Hepatocyte (in vitro differentiated cells): ENCODE measurements around the gene GNAL. TPM values are rescaled to one million over a fixed set of nuclear protein-coding genes. Genes with fewer than 3 reads are reported as not detected.
A peak's percentile ranks its signal among the peaks of the same experiment; 100 is the strongest.

Source experiments
- DNase-seq: peaks from one replicate; pipeline ENCODE4 v3.0.0-alpha.2; 2016; ENCODE audit warnings: low spot score
- H2AFZ ChIP-seq: fragments of 200-600 bp; sonication (generic); 2 replicates; pipeline ENCODE4 v1.6.0; 2016; ENCODE audit warnings: antibody characterized with exemption, mild to moderate bottlenecking
- H3K27ac ChIP-seq: fragments of 200-600 bp; sonication (generic); 2 replicates; pipeline ENCODE4 v1.5.1; 2016; ENCODE audit warnings: mild to moderate bottlenecking
- H3K27me3 ChIP-seq: fragments of 200-600 bp; sonication (generic); 2 replicates; pipeline ENCODE4 v1.6.1; 2016
- H3K36me3 ChIP-seq: fragments of 200-600 bp; sonication (generic); replicated peaks from 2 replicates; pipeline ENCODE4 v1.5.1; 2016; ENCODE audit warnings: low read depth; ENCODE audit not compliant: insufficient read depth
- H3K4me1 ChIP-seq: fragments of 200-600 bp; sonication (generic); 2 replicates; pipeline ENCODE4 v1.5.1; 2016; ENCODE audit warnings: mild to moderate bottlenecking, moderate library complexity; ENCODE audit not compliant: insufficient read depth
- H3K4me2 ChIP-seq: fragments of 200-600 bp; sonication (generic); 2 replicates; pipeline ENCODE4 v1.6.0; 2016
- H3K4me3 ChIP-seq: fragments of 200-600 bp; sonication (generic); 2 replicates; pipeline ENCODE4 v1.5.1; 2016; ENCODE audit warnings: mild to moderate bottlenecking
- H3K79me2 ChIP-seq: fragments of 200-600 bp; sonication (generic); 2 replicates; pipeline ENCODE4 v1.6.0; 2017; ENCODE audit warnings: mild to moderate bottlenecking
- H3K9me2 ChIP-seq: fragments of 200-600 bp; sonication (generic); replicated peaks from 2 replicates; pipeline ENCODE4 v1.6.0; 2017; ENCODE audit warnings: mild to moderate bottlenecking; ENCODE audit not compliant: insufficient read depth
- H3K9me3 ChIP-seq: fragments of 200-600 bp; sonication (generic); 2 replicates; pipeline ENCODE4 v1.5.1; 2016; ENCODE audit warnings: low read depth, mild to moderate bottlenecking
- H4K20me1 ChIP-seq: fragments of 200-600 bp; sonication (generic); 2 replicates; pipeline ENCODE4 v1.6.0; 2016; ENCODE audit warnings: mild to moderate bottlenecking; ENCODE audit not compliant: insufficient read depth, poor library complexity, severe bottlenecking
- CTCF ChIP-seq: fragments of 200-600 bp; sonication (generic); IDR thresholded peaks from 2 replicates; pipeline ENCODE4 v1.5.1; 2016; ENCODE audit warnings: antibody characterized with exemption, mild to moderate bottlenecking; ENCODE audit not compliant: poor library complexity
- EZH2 ChIP-seq: fragments of 200-600 bp; sonication (generic); IDR thresholded peaks from 2 replicates; pipeline ENCODE4 v1.6.1; 2016; ENCODE audit warnings: antibody characterized with exemption, mild to moderate bottlenecking, borderline replicate concordance
- EZH2phosphoT487 ChIP-seq: fragments of 200-600 bp; sonication (generic); IDR thresholded peaks from one replicate; pipeline ENCODE4 v1.6.1; 2018; ENCODE audit warnings: antibody characterized with exemption, mild to moderate bottlenecking, low read depth, moderate library complexity; ENCODE audit not compliant: unreplicated experiment, severe bottlenecking
- WGBS: methylation state at CpG from one replicate; pipeline ENCODE4 v1.1.6; 2016; ENCODE audit warnings: low lambda C conversion rate; ENCODE audit errors: missing lambda C conversion rate; 5-methylcytosine and 5-hydroxymethylcytosine counted together
- polyA plus RNA-seq: library from polyadenylated mRNA; unstranded; fragments of >200 nt; fragmentation: Nextera tagmentation; extraction: Ambion mirVana; gene quantifications from 2 replicates; pipeline ENCODE4 v1.2.1, GENCODE V29; 2016
- total RNA-seq: library from RNA; depleted of rRNA; stranded (reverse); fragments of >200 nt; gene quantifications from 2 replicates; pipeline ENCODE4 v1.2.3, GENCODE V29; 2014

Gene GNAL
- total and polyA plus RNA-seq, 2 experiments from 2014 or later = 4.4 to 5.2 TPM

- no peak for DNase-seq
- no peak overlapping the region for H3K27ac ChIP-seq
- H2AFZ ChIP-seq = no peak overlapping the region
- H3K4me3 ChIP-seq = no peak overlapping the region
- H3K4me1 ChIP-seq = no peaks in the 10 kb centered on the region
- H3K27me3 ChIP-seq = peaks cover 42% of the 10 kb centered on the region
- no peaks in the 10 kb centered on the region for H4K20me1 ChIP-seq
- H3K9me2 ChIP-seq = no peaks in the 10 kb centered on the region
- TF ChIP-seq EZH2 (no peak), EZH2phosphoT487 (no peak), CTCF (no peak)
- H3K79me2 ChIP-seq = no peaks in the 10 kb centered on the region
- peak overlapping the region; percentile 83 for H3K4me2 ChIP-seq
- no peaks in the 10 kb centered on the region for H3K9me3 ChIP-seq
- no peaks in the 10 kb centered on the region for H3K36me3 ChIP-seq
- WGBS = 91% methylated on average over 27 of the region's 32 CpGs
Observed at GRCh38 chr18:11750581-11751310, 61.7 kb downstream of the GNAL start.

- peak overlapping the region; percentile 75 for H2AFZ ChIP-seq
- H3K79me2 ChIP-seq = no peaks in the 10 kb centered on the region
- DNase-seq = peak; percentile 33
- H3K27ac ChIP-seq = no peak overlapping the region
- TF ChIP-seq CTCF (no peak), EZH2 (peak; percentile 26)
- no peaks in the 10 kb centered on the region for H4K20me1 ChIP-seq
- peak overlapping the region; percentile 83 for H3K4me2 ChIP-seq
- no peaks in the 10 kb centered on the region for H3K4me1 ChIP-seq
- peaks cover 42% of the 10 kb centered on the region for H3K27me3 ChIP-seq
- H3K9me3 ChIP-seq = no peaks in the 10 kb centered on the region
- peak overlapping the region; percentile 45 for H3K4me3 ChIP-seq
- H3K36me3 ChIP-seq = no peaks in the 10 kb centered on the region
- no peaks in the 10 kb centered on the region for H3K9me2 ChIP-seq
- 6% methylated on average over 67 of the region's 81 CpGs for WGBS
Observed at GRCh38 chr18:11751341-11752115, 62.5 kb downstream of the GNAL start.

GRCh38 chr18:11752116-11752911, 63.2 kb downstream of the GNAL start:
- Histone ChIP-seq H3K4me1 (no peaks in the 10 kb centered on the region), H3K9me3 (no peaks in the 10 kb centered on the region), H3K4me2 (peak overlapping the region; percentile 83), H4K20me1 (no peaks in the 10 kb centered on the region), H2AFZ (peak overlapping the region; percentile 75), H3K27ac (no peak overlapping the region), H3K36me3 (no peaks in the 10 kb centered on the region), H3K27me3 (peaks cover 42% of the 10 kb centered on the region), H3K79me2 (no peaks in the 10 kb centered on the region), H3K4me3 (peak overlapping the region; percentile 45), H3K9me2 (no peaks in the 10 kb centered on the region)
- 2% methylated on average over 54 of the region's 64 CpGs for WGBS
- no peak for TF ChIP-seq CTCF
- TF ChIP-seq EZH2phosphoT487 = no peak
- TF ChIP-seq EZH2 = peak; percentile 27
- DNase-seq = peak; percentile 41
